SW 1271 (cell line): ENCODE results near the gene CNIH4.
A peak's percentile ranks its signal among the peaks of the same experiment; 100 is the strongest.
"Not testable (repeated sequence)": the region's sequence is repeated elsewhere in the genome, so short reads cannot be mapped to it uniquely, and the experiment has no call there.

Experiments
- DNase-seq, 2 experiments: peaks; one replicate each; lab custom pipeline; 2025; lab: John Stamatoyannopoulos, UW

CNIH4 gene

DNA sequence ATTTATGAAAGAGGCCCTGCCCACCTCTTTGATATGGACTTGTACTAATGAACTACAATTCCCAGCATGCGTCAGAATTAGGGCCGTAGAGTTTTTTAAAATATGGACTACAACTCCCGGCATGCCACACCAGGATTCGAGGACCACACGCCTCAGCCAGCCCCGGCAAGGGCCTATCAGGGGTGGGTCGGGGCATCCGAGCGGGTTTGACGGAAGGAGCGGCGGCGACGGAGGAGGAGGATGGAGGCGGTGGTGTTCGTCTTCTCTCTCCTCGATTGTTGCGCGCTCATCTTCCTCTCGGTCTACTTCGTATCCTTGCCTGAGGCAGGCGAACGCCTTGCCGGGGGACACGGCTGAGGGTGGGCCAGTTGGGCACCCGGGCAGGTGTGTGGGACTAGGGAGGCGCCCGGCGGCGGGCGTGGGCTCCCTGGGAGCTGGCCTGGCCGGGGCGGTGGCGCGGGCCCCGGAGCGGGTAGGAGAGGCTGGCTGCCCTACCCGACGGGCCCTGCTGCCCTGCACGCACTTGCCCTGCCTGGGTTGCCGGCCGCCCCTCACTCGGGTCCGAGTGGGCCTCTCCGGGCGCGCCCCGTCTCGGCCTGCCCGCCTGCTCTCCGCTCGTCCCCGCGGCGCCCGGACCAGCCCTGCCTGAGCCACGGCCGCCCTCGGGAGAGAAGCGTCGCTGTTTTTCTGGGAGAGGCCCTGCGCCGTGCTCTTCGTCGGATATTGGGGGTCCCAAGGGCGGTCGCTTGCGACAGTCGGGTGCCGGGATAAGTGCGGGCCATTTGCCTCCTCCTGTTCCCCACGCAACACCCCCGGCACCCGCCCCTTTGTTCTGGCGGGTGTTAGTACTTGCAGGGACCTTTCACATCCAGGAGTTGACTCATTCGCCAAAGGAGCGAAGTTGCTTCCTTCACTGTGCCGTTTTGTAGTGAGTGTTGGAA is at the start of gene CNIH4:
Gene CNIH4, plus strand, starts transcription at position 195 of the 941 bp plus-strand sequence. Its CDS starts 46 bp downstream, at position 241.
- DNase-seq = peak; percentile 74 to 82

DNA sequence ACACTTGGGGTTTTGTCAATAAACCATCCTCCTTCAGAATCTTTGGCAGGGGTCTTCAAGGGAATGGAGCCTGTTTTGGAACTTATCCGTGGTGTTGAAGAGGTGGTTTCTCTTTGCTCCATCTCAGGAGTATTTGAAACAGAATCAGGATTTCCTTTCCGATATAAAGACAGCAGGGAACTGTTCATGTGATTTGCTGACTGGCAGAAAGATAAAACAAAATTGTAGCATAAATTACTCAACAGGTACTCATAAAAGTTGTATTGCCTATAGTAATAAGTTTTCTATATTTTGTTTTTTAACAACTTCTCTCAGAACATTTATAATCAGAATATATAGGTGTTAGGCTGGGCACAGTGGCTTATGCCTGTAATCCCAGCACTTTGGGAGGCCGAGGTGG is 48.6 kb upstream of the CNIH4 start:
- DNase-seq = no peak

DNA sequence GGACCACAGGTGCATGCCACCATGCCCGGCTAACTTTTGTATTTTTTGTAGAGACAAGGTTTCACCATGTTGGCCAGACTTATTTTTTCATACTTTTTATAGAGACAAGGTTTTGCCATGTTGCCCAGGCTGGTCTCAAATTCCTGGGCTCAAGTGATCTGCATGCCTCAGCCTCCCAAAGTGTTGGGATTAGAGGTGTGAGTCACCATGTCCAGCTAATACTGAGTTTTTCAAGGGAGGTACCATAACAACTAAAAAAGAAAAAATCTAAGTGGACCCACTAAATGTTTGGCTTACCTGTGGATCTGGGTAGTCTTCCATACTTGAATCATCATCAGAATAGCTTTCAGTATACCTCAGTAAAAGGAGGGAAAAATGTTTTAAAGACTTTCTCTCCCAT is 45.2 kb upstream of the CNIH4 start:
- not testable (repeated sequence) for DNase-seq

- DNase-seq = no peak
These were observed 44.7 kb upstream of the CNIH4 start for GRCh38 chr1:224312025-224312424.

GRCh38 chr1:224317383-224318045 is 39.2 kb upstream of the CNIH4 start:
- no peak for DNase-seq

GRCh38 chr1:224321706-224322105 is 35.0 kb upstream of the CNIH4 start:
- no peak for DNase-seq

DNA sequence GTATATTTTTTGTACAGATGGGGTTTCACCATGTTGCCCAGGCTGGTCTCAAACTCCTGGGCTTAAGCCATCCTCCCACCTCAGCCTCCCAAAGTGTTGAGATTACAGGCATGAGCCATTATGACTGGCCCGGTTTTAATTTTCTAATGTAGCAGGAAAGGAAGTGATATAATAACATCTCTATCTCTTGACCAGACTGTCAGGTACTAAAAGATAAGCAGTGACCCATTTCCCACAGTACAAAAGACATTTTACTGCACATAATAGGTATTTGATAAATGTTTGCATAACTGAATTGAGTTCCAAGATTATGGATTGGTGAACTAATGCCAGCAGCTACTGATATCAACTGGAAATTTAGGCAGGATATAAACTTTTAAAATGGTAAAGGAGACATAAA is 30.7 kb upstream of the CNIH4 start:
- DNase-seq = no peak

DNA sequence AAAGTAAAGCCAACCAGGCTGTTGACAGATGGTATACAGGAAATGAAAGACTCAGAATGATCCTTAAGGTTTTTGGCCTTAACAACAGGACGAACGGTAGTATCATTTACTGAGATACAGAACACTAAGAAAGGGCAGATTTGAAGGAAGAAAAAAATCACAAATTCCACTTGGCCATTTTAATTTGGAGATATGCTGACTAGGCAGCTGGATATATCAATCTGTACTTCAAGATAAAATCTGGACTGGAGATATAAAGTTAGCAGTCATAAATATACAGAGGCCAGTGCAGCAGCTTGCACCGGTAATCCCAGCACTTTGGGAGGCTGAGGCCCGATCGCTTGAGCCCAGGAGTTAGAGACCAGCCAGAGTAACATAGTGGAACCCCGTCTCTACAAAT is 28.0 kb upstream of the CNIH4 start:
- no peak for DNase-seq

- no peak for DNase-seq
These were observed 27.2 kb upstream of the CNIH4 start for GRCh38 chr1:224329484-224329841.

GRCh38 chr1:224329842-224330753 is 26.6 kb upstream of the CNIH4 start, which contains the start of gene NVL:
NVL (minus strand) TSS chr1:224330172; CDS start chr1:224330127, 45 bp downstream.
- peak; percentile 60 to 80 for DNase-seq

DNA sequence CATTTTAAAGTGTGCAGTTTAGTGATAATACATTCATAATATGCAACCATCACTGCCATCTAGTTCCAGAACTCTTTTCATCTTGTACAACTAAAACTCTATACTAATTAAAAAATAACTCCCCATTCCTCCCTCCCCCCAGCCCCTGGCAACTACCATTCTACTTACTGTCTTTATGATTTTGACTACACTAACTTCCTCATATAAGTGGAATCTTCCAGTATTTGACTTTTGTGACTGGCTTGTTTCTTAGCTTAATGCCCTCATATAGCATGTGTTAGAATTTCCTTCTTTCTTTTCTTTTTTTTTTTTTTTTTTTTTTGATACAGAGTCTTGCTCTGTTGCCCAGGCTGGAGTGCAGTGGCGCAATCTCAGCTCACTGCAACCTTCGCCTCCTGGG is 25.4 kb upstream of the CNIH4 start:
- DNase-seq = no peak

DNA sequence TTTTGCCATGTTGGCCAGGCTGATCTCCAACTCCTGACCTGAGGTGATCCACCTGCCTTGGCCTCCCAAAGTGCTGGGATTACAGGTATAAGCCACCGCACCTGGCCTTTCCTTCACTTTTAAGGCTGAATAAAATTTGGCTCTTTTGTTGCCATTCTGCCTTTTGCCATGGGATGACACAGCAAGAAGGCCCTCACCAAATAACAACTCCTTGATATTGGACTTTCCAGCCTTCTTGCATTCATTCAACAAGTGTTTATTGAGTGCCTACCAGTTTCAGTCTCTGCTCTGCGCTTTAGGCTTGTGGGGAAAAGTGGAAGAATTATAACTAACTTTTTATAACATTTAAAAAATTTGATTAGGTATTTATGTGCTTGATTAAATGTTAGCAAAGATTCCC is 24.9 kb upstream of the CNIH4 start:
- DNase-seq = no peak

- DNase-seq = peak in 1 of 2 experiments; percentile 50
These were observed 23.3 kb upstream of the CNIH4 start for GRCh38 chr1:224333309-224333926.

- no peak for DNase-seq
These were observed 22.5 kb upstream of the CNIH4 start for GRCh38 chr1:224333939-224334786.

- no peak for DNase-seq
These were observed 18.4 kb upstream of the CNIH4 start for GRCh38 chr1:224338150-224338838.

DNA sequence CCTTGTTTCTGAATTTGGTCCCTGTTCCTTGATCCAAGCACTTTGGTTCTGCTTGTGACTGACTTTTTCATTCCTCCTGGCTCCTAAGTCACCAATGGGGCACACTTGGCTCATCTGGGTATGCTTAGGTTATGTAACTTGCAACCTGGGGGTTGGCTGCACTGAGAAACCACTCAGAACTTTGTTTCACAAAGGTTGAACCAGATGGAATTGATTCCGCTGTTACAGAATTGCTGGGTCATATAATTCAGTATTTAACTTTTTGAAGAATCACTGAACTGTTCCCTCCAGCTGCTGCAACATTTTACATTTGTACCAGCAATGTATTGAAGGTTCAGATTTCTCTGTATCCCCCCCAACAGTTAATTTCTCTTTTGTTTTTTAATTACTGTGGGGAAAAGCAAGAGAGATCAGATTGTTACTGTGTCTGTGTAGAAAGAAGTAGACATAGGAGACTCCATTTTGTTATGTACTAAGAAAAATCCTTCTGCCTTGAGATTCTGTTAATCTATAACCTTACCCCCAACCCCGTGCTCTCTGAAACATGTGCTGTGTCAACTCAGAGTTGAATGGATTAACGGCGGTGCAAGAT is 17.1 kb upstream of the CNIH4 start:
- DNase-seq = no peak

DNA sequence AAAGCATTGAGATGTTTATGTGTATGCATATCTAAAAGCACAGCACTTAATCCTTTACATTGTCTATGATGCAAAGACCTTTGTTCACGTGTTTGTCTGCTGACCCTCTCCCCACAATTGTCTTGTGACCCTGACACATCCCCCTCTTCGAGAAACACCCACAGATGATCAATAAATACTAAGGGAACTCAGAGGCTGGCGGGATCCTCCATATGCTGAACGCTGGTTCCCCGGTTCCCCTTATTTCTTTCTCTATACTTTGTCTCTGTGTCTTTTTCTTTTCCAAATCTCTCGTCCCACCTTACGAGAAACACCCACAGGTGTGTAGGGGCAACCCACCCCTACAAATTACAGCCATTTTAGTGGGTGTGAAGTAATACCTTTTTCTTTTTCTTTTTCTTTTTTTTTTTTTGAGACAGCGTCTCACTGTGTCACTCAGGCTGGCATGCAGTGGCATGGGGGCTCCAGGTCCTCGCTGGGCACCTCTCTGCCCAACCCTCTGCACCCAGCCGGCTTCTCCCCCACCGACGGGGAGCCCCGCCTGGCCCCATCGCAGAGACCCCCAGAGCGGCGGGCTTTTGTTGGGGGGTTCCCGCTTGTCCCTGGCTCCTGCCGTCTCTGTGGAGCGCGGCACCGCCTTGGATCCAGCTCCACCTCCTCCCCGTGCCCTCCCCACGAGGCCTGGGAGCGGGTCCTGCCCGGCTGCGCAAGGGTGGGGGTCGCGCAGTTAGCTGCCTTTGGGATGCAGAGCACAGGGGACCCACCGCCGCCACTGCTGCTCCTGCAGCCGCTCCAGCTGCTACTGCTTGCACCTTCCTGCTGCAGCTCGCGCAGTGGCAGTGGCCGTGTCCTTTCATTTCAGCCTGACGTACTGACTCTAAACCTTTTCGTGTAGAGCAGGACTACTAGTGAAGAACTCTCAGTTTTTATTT is 16.0 kb upstream of the CNIH4 start:
- not testable (repeated sequence) for DNase-seq

- no peak for DNase-seq
These were observed 13.0 kb upstream of the CNIH4 start for GRCh38 chr1:224343679-224344078.

DNA sequence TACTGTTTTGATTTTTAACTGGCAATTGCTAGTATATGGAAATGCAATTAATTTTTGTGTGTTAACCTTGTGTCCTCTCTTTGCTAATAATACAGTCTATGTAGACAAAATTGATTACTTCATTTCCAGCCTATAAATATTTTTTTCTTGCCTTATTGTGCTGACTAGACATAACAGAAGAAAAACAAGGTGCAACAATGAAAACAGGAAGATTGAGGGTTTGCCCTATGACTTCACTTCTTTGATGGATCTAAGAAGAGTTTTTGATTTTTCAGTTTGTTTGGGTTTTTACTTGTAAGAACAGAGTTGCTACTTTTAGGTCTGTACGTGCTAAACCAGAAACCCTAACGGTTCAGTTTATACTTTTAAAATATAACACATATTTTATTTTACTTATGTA is 8.5 kb upstream of the CNIH4 start:
- no peak for DNase-seq
